Large intestine (tissue), 3 donors: Measurements from ENCODE around the gene C1R. TPM values are rescaled to one million over a fixed set of nuclear protein-coding genes. Genes with fewer than 3 reads are reported as not detected.
"Not testable (repeated sequence)": the region's sequence is repeated elsewhere in the genome, so short reads cannot be mapped to it uniquely, and the experiment has no call there.

Source experiments
- DNase-seq, 2 donors: peaks; one replicate each; pipeline versions ENCODE4 v3.0.0 to v3.0.0-alpha.2; 2013
- H3K27ac ChIP-seq: one replicate; pipeline ENCODE4 v1.5.1; 2013; ENCODE audit warnings: low read length
- H3K27me3 ChIP-seq: 2 replicates; pipeline ENCODE4 v1.6.1; 2013; ENCODE audit warnings: low read length; ENCODE audit not compliant: control insufficient read depth, insufficient read depth
- H3K36me3 ChIP-seq: 2 replicates; pipeline ENCODE4 v1.6.1; 2013; ENCODE audit warnings: low read length; ENCODE audit not compliant: control insufficient read depth, insufficient read depth
- H3K4me1 ChIP-seq: one replicate; pipeline ENCODE4 v1.6.1; 2013; ENCODE audit warnings: low read length; ENCODE audit not compliant: control insufficient read depth, insufficient read depth
- H3K4me3 ChIP-seq: one replicate; pipeline ENCODE4 v1.5.1; 2013; ENCODE audit warnings: low read length
- H3K9me3 ChIP-seq: one replicate; pipeline ENCODE4 v1.6.1; 2013; ENCODE audit warnings: mild to moderate bottlenecking, low read depth, low read length, moderate library complexity; ENCODE audit not compliant: control insufficient read depth
- WGBS: methylation state at CpG from one replicate; pipeline ENCODE4 v1.1.5; 2013; ENCODE audit warnings: low lambda C conversion rate; ENCODE audit not compliant: insufficient coverage; 5-methylcytosine and 5-hydroxymethylcytosine counted together
- polyA plus RNA-seq: library from polyadenylated mRNA; unstranded; fragments of 120-200 nt; gene quantifications from one replicate; pipeline ENCODE4 v1.2.1, GENCODE V29; 2013

Gene C1R
- polyA plus RNA-seq, 1 donor, result 56.5 TPM

GRCh38 chr12:7037411-7037810 lies 54.8 kb downstream of the C1R start:
- DNase-seq, H3K4me3 ChIP-seq, H3K4me1 ChIP-seq, H3K27me3 ChIP-seq, H3K27ac ChIP-seq, H3K9me3 ChIP-seq, H3K36me3 ChIP-seq: not testable (repeated sequence)
- WGBS, result no CpG with 5 or more reads among the region's 32 CpGs

DNA sequence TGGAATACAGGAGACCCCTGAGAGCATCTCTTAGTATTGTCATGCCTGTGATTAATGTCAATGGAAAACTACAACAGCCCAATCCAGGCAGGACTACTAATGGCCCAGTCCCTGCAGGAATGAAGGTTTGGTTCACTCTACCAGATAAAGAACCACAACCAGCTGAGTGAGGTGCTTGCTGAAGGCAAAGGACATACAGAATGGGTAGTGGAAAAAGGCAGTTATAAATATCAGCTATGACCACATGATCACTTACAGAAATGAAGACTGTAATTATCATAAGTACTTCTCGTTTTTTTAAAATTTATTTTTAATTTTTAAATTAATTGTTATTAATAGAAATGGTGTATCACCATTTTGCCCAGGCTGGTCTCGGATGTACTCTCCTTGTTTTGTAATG lies 56.8 kb downstream of the C1R start:
- no peak overlapping the region for H3K4me3 ChIP-seq

GRCh38 chr12:7034464-7034863 lies 57.8 kb downstream of the C1R start:
- H3K27me3 ChIP-seq, result no peaks in the 10 kb centered on the region
- H3K9me3 ChIP-seq, result no peaks in the 10 kb centered on the region
- DNase-seq, result no peak
- H3K4me3 ChIP-seq, result no peak overlapping the region
- no peaks in the 10 kb centered on the region for H3K4me1 ChIP-seq
- no CpG with 5 or more reads among the region's 1 CpG for WGBS
- no peaks in the 10 kb centered on the region for H3K36me3 ChIP-seq
- H3K27ac ChIP-seq, result no peak overlapping the region

More for the DNA sequence above, 56.8 kb downstream of the C1R start:
- Histone ChIP-seq H3K27me3 (no peaks in the 10 kb centered on the region), H3K9me3 (no peaks in the 10 kb centered on the region), H3K4me1 (no peaks in the 10 kb centered on the region), H3K36me3 (no peaks in the 10 kb centered on the region), H3K27ac (no peak overlapping the region)
- no peak for DNase-seq
- WGBS, result 79% methylated on average over 2 of the region's 2 CpGs

DNA sequence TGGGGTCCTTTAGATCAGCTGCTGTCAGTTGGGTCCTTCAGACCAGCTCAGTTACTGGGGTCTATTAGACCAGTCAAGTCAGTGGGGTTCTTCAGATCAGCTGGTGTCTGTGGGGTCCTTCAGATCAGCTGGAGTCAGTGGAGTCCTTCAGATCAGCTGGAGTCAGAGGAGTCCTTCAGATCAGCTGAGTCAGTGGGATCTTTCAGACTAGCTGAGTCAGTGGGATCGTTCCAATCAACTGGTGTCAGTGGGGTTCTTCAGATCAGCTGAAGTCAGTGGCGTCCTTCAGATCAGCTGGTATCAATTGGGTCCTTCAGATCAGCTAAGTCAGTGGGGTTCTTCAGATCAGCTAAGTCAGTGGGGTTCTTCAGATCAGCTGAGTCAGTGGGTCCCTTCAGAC lies 59.3 kb downstream of the C1R start:
- DNase-seq, result no peak
- H3K36me3 ChIP-seq, result no peaks in the 10 kb centered on the region
- no peak overlapping the region for H3K27ac ChIP-seq
- H3K27me3 ChIP-seq, result no peaks in the 10 kb centered on the region
- no peaks in the 10 kb centered on the region for H3K9me3 ChIP-seq
- WGBS, result no CpG with 5 or more reads among the region's 2 CpGs
- no peak overlapping the region for H3K4me3 ChIP-seq
- H3K4me1 ChIP-seq, result no peaks in the 10 kb centered on the region

- Histone ChIP-seq H3K9me3 (no peaks in the 10 kb centered on the region), H3K27me3 (no peaks in the 10 kb centered on the region), H3K4me3 (no peak overlapping the region), H3K4me1 (no peaks in the 10 kb centered on the region), H3K27ac (no peak overlapping the region), H3K36me3 (no peaks in the 10 kb centered on the region)
- WGBS, result no CpG with 5 or more reads among the region's 6 CpGs
- DNase-seq, result no peak
Measured at GRCh38 chr12:7031306-7031705, 60.9 kb downstream of the C1R start.

Other genes starting within 250 kb of the C1R start
- gene CDCA3, start 241.2 kb downstream of the C1R start, polyA plus RNA-seq, result 29.1 TPM
- gene USP5, start 240.3 kb downstream of the C1R start, polyA plus RNA-seq, result 49.7 TPM
- gene TPI1, start 224.9 kb downstream of the C1R start, polyA plus RNA-seq, result 564 TPM
- gene SPSB2, start 219.1 kb downstream of the C1R start, polyA plus RNA-seq, result 15.3 TPM
- gene LRRC23, start 187.6 kb downstream of the C1R start, polyA plus RNA-seq, result 8.2 TPM
- 18.6 TPM for gene ENO2, start 177.9 kb downstream of the C1R start, polyA plus RNA-seq
- 66.6 TPM for gene ATN1, start 164.5 kb downstream of the C1R start, polyA plus RNA-seq
- gene RNU7-1, start 148.6 kb downstream of the C1R start, polyA plus RNA-seq, result not detected
- gene C12orf57, start 148.4 kb downstream of the C1R start, polyA plus RNA-seq, result 141 TPM
- 34.6 TPM for gene PTPN6, start 141.1 kb downstream of the C1R start, polyA plus RNA-seq
- 225 TPM for gene PHB2, start 121.8 kb downstream of the C1R start, polyA plus RNA-seq
- 38.8 TPM for gene EMG1, start 121.5 kb downstream of the C1R start, polyA plus RNA-seq
- gene LPCAT3, start 74.0 kb downstream of the C1R start, polyA plus RNA-seq, result 81.6 TPM
- gene C1S, start 31.7 kb downstream of the C1R start, polyA plus RNA-seq, result 80.5 TPM
- 76.8 TPM for gene C1RL, start 16.8 kb upstream of the C1R start, polyA plus RNA-seq
- 25.7 TPM for gene RBP5, start 36.4 kb upstream of the C1R start, polyA plus RNA-seq
- 71.7 TPM for gene CLSTN3, start 37.9 kb upstream of the C1R start, polyA plus RNA-seq
- 38.7 TPM for gene PEX5, start 97.2 kb upstream of the C1R start, polyA plus RNA-seq
- gene ACSM4, start 211.6 kb upstream of the C1R start, polyA plus RNA-seq, result 0.04 TPM